Transverse colon (tissue), 4 donors: ENCODE results near the gene CDH7.

Experiments
- CTCF ChIP-seq, 5 experiments: fragments of 200-600 bp in 3 of 5; fragments of 450-650 bp in 2 of 5; sonication (generic) in 3 of 5; IDR thresholded peaks; 1 replicate in 2 of 5; 2 replicates in 3 of 5; pipeline ENCODE4 v1.5.1; 2016 to 2017; ENCODE audit warnings: antibody characterized with exemption in 5 of 5, inconsistent platforms in 3 of 5, mild to moderate bottlenecking in 2 of 5, moderate library complexity in 1 of 5
- POLR2A ChIP-seq: fragments of 450-650 bp; IDR thresholded peaks from one replicate; pipeline ENCODE4 v1.6.1; 2016; ENCODE audit warnings: antibody characterized with exemption, mild to moderate bottlenecking, moderate library complexity
- POLR2AphosphoS5 ChIP-seq, 3 donors: sonication (generic); formaldehyde crosslinking; IDR thresholded peaks; one replicate each; pipeline ENCODE4 v1.6.1; 2016; ENCODE audit warnings: antibody characterized with exemption in 3 of 3

GRCh38 chr18:65768120-65768778 is 17.4 kb downstream of the CDH7 start:
- TF ChIP-seq CTCF (IDR thresholded peaks at IDR 0.05) (no peak), POLR2A (no peak), POLR2AphosphoS5 (IDR thresholded peaks at IDR 0.05) (no peak)
